ENCODE results near the gene ATRNL1. TPM values are rescaled to one million over a fixed set of nuclear protein-coding genes. Genes with fewer than 3 reads are reported as not detected.

The ATRNL1 gene
- total RNA-seq, 4 donors from 2014 or later, result 3.5 to 27.2 (median 4.1) TPM

DNA sequence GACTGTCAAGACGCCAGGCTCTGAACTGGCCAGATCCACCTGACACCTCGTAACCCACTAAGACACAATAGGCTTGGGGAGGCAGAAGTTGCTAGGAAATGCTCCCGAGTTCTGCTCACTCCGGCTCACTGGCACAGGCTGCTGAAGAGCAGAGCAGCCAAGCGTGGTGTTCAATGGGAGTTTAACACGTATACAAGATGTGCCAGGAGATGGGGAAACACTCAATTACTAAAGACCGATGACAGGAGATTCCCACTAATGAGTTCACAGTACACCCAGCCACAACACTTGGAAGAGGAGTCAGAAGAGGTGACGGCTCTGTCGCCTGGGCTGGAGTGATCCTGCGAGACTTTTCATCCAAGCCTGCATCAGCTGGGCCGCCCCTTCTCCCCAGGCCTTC is 876.4 kb downstream of the ATRNL1 start:
- TF ChIP-seq POLR2A (IDR thresholded peaks at IDR 0.05) (no peak), CTCF (IDR thresholded peaks at IDR 0.05) (no peak)
- Histone ChIP-seq H3K27ac (no peak overlapping the region), H3K9me3 (no peaks in the 10 kb centered on the region), H3K4me1 (peaks cover 0 to 2% (median 0%) of the 10 kb centered on the region in 4 donors), H3K4me3 (no peak overlapping the region), H3K27me3 (no peaks in the 10 kb centered on the region), H3K36me3 (no peaks in the 10 kb centered on the region)
- no peak for DNase-seq

- peaks cover 0 to 4% (median 0%) of the 10 kb centered on the region in 4 donors for H3K4me1 ChIP-seq
- no peak overlapping the region for H3K27ac ChIP-seq
- TF ChIP-seq CTCF (IDR thresholded peaks at IDR 0.05), result no peak
- DNase-seq, result no peak
- H3K4me3 ChIP-seq, result no peak overlapping the region
- no peaks in the 10 kb centered on the region for H3K36me3 ChIP-seq
- no peaks in the 10 kb centered on the region for H3K9me3 ChIP-seq
- no peaks in the 10 kb centered on the region for H3K27me3 ChIP-seq
Measured at GRCh38 chr10:115971921-115972320, 878.8 kb downstream of the ATRNL1 start.

DNA sequence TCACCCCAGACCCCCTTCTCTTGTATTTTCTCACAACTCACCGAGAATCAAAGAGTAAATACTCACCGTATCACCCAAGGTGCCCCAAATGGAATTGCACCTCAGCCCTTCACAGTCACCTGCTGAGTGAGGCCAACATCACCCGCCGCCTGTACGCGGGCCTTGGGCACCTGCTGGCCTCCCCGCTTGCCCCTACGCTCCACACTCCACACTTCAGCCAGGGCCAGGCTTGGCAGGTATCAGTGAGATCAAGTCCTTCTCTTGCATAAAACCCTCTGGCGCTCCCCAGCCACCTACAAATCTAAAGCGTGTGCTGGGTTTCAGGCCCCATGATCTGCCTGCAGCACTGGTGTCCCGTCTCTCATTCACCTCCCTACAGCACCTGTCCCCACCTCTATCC is 879.3 kb downstream of the ATRNL1 start:
- DNase-seq, result no peak
- no peak overlapping the region for H3K4me3 ChIP-seq
- no peak overlapping the region for H3K27ac ChIP-seq
- no peaks in the 10 kb centered on the region for H3K36me3 ChIP-seq
- H3K4me1 ChIP-seq, result peaks cover 0 to 4% (median 0%) of the 10 kb centered on the region in 4 donors
- H3K27me3 ChIP-seq, result no peaks in the 10 kb centered on the region
- H3K9me3 ChIP-seq, result no peaks in the 10 kb centered on the region
- TF ChIP-seq CTCF (IDR thresholded peaks at IDR 0.05), result no peak
- no peak for TF ChIP-seq POLR2A (IDR thresholded peaks at IDR 0.05)

DNA sequence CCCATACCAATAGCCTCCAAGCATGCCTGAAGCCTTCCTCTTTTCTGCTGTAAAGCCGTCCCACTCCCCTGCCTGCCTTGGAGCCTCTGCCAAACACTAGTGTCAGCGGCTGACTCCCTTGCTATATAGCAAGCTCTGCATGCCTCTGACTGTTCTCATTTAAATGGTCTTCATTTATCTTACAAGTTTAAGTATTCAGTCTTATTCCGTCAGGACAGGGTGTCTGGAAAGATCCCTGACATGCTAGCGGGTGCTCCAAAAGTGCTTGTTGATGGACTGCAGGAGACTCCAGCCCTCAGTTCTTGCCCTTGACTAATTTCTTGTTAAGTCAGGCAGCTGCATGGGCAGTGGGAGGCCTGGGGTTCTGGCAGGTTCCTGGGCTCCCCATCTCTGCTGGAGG is 881.2 kb downstream of the ATRNL1 start:
- no peaks in the 10 kb centered on the region for H3K36me3 ChIP-seq
- H3K4me3 ChIP-seq, result no peak overlapping the region
- H3K9me3 ChIP-seq, result no peaks in the 10 kb centered on the region
- H3K27me3 ChIP-seq, result no peaks in the 10 kb centered on the region
- H3K27ac ChIP-seq, result no peak overlapping the region
- TF ChIP-seq POLR2A (IDR thresholded peaks at IDR 0.05) (no peak), CTCF (IDR thresholded peaks at IDR 0.05) (no peak)
- H3K4me1 ChIP-seq, result peaks cover 0 to 4% (median 0%) of the 10 kb centered on the region in 4 donors
- no peak for DNase-seq

DNA sequence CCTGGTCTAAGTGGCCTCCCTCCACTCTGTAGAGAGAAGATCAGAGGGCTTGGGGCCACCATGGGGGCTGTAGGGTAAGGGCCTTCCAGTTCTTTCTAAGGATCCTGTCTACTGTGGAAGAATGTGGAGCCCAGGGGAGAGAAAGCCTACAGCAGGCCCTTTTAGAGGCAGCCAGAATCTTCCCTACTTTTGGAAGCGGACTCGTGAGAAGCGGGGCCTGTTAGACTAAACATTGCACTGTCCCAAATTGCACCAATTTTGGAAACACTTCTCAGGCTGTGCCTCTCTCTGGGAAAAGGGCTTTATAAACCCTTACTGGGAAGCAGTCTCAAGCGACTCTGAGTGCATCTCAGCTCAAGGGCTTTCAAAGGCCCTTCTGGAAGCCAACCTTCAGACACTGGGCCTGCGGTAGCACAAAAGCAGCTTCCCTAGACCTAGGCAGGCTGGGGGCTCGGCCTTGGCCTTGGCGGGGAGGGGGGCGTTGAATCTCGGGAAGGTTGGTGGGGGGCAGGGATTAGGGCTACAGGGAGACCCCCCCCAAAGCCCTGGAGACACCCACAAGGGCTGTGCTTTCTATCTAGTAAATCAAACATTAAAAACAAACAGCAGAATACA is 881.8 kb downstream of the ATRNL1 start:
- no peak for DNase-seq
- TF ChIP-seq POLR2A (IDR thresholded peaks at IDR 0.05) (no peak), CTCF (IDR thresholded peaks at IDR 0.05) (no peak)

DNA sequence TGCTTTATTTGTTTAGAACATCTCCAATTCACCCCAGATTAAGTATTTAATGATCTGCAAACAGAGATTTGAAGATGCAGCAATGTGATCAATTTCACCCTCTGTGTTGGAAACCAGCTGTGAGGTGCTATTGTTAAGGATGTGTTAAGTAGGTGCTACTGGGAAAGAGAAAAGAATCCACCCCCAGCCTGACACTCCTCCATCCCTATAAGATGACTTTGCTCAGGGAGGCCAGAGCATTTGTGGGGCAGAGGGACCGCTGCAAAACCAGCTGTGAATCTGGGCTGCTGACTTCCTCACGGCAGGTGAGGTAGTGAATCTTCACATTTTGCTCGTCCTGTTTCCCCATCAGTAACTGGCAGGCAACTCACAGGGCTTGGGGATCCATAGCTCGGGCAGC is 882.3 kb downstream of the ATRNL1 start:
- H3K4me3 ChIP-seq, result no peak overlapping the region
- no peaks in the 10 kb centered on the region for H3K27me3 ChIP-seq
- no peaks in the 10 kb centered on the region for H3K9me3 ChIP-seq
- no peak for DNase-seq
- H3K36me3 ChIP-seq, result no peaks in the 10 kb centered on the region
- H3K27ac ChIP-seq, result no peak overlapping the region
- TF ChIP-seq POLR2A (IDR thresholded peaks at IDR 0.05), result no peak
- TF ChIP-seq CTCF (IDR thresholded peaks at IDR 0.05), result no peak
- H3K4me1 ChIP-seq, result peaks cover 0 to 4% (median 0%) of the 10 kb centered on the region in 4 donors

More for the DNA sequence above, 881.8 kb downstream of the ATRNL1 start:
- H3K36me3 ChIP-seq, result no peaks in the 10 kb centered on the region
- no peaks in the 10 kb centered on the region for H3K9me3 ChIP-seq
- no peaks in the 10 kb centered on the region for H3K27me3 ChIP-seq
- H3K27ac ChIP-seq, result no peak overlapping the region
- peaks cover 0 to 4% (median 0%) of the 10 kb centered on the region in 4 donors for H3K4me1 ChIP-seq
- no peak overlapping the region for H3K4me3 ChIP-seq

All from Peyer's patch (tissue), 4 donors.